Measurements from ENCODE around the gene TNPO3.

Gene TNPO3

GRCh38 chr7:128986609-128987008 is 68.3 kb downstream of the TNPO3 start:
- no peak for TF ChIP-seq ZNF274 (IDR thresholded peaks at IDR 0.05; ENCODE audit: low read depth, low read length)

GRCh38 chr7:128985660-128986059 is 69.3 kb downstream of the TNPO3 start:
- no peak overlapping the region for H3K4me3 ChIP-seq (ENCODE audit: low read length)
- TF ChIP-seq ZNF274 (IDR thresholded peaks at IDR 0.05; ENCODE audit: low read depth, low read length), result no peak

More at GRCh38 chr7:128986609-128987008, 68.3 kb downstream of the TNPO3 start:
- H3K4me3 ChIP-seq (ENCODE audit: low read length), result no peak overlapping the region

DNA sequence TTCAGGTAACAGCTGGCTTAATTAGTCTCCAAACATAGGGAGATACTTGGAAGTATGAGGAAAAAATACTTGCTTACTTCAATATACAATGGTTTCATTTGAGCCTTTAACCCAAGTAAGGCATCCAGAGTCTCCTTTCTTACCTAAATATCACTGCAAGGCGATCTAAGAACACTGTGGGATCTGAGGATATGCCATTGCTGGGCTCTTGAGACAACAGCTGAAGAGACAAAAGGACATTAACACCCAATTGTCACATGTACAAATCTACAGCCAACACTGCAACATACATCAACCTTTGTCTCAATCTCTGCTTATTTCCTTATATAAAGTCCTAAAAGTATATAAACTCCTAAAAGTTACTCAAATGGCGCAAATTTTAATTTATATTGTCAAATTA is 72.8 kb downstream of the TNPO3 start:
- TF ChIP-seq ZNF274 (IDR thresholded peaks at IDR 0.05; ENCODE audit: low read depth, low read length), result no peak
- H3K4me3 ChIP-seq (ENCODE audit: low read length), result no peak overlapping the region

GRCh38 chr7:128974241-128974934 is 80.5 kb downstream of the TNPO3 start:
- TF ChIP-seq ZNF274 (IDR thresholded peaks at IDR 0.05; ENCODE audit: low read depth, low read length), result no peak
- H3K4me3 ChIP-seq (ENCODE audit: low read length), result no peak overlapping the region

DNA sequence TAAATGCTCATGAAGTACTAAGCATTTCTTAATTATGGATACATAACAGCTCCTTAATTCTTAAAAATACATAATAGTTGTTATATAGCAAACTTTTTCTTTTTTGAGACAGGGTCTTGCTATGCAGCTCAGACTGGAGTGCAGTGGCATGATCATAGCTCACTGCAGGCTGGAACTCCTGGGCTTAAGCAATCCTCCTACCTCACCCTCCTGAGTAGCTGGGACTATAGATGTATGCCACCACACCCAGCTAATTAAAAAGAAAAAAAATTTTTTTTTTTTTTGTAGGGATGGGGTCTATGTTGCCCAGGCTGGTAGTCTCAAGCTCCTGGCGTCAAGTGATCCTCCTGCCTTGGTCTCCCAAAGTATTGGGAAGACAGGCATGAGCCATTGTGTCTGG is 86.3 kb downstream of the TNPO3 start:
- no peak overlapping the region for H3K4me3 ChIP-seq (ENCODE audit: low read length)
- TF ChIP-seq ZNF274 (IDR thresholded peaks at IDR 0.05; ENCODE audit: low read depth, low read length), result no peak

DNA sequence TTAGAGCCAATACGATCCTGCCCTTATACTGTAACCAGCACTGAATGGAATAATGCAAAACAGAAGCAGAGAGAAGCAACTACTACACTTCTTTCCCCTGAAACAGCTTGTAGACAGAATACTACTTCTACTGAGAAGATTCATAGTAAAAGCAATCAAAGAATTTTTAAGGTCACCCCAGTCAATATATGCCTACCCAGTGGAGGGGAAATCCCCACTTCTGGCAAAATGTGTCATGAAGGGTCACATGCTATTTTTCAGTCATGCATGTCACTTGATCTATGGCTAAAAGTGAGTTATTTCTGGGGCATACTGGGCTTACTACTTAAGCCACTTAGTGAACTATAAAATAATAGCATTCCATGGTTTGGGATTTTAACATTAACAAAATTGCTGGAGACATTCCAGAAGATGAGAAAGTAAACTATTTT is 91.6 kb downstream of the TNPO3 start:
- no peak for TF ChIP-seq ZNF274 (IDR thresholded peaks at IDR 0.05; ENCODE audit: low read depth, low read length)
- no peak overlapping the region for H3K4me3 ChIP-seq (ENCODE audit: low read length)

DNA sequence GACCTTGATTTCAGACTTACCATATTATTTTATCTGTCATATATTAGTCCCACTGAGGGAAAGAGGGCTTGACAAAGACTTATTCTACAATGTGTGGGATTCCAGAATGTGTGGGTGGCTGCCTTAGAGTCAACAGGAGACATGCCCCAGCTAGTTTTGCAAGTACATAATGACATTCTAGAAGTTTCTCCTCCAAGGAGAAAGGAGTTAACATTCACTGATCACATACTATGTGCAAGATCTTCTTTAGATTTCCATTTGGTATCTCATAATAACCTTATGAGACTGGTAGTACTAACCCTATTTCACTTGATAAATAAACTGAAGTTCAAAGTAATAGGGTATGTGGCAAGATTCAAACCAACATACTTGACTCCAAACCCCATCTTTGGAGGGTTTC is 92.0 kb downstream of the TNPO3 start:
- no peak overlapping the region for H3K4me3 ChIP-seq (ENCODE audit: low read length)
- no peak for TF ChIP-seq ZNF274 (IDR thresholded peaks at IDR 0.05; ENCODE audit: low read depth, low read length)

DNA sequence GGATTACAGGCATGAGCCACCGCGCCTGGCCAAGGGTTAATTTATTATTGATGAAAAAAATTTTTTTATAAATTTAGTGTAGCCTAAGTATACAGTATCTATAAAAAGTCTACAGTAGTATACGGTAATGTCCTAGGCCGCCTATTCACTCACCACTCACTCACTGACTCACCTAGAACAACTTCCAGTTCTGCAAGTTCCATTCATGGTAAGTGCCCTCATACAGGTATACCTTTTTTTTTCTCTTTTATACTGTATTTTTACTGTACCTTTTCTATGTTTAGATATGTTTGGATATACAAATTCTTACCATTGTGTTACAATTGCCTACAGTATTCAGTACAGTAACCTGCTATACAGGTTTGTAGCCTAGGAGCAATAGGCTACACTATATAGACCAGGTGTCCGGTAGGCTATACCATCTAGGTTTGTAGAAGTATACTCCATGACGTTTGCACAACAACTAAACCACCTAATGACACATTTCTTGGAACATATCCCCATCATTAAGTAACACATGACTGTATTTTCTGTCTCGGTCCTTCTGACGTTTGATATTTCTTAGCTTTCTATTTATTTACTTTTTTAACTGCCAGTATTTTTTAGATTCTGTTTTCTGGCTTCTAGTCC is 93.8 kb downstream of the TNPO3 start:
- no peak for TF ChIP-seq ZNF274 (IDR thresholded peaks at IDR 0.05; ENCODE audit: low read depth, low read length)
- H3K4me3 ChIP-seq (ENCODE audit: low read length), result no peak overlapping the region

DNA sequence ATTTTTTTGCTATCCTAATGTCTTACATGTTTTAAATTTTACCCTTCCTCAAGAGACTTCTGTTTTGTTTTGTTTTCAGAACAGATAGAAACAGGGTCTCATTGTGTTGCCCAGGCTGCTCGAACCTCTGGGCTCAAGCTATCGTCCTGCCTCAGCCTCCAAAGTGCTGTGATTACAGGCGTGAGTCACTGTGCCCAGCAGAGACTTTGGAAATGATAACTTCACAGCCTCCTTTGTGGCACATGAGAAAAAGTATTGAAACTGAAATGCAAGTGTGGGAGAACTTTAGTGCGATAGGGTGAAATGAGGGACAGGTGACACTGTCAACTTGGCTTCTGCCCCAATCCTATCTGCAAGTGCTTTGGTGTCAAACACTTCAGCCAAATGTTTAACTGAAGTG is 95.6 kb downstream of the TNPO3 start:
- no peak for TF ChIP-seq ZNF274 (IDR thresholded peaks at IDR 0.05; ENCODE audit: low read depth, low read length)
- no peak overlapping the region for H3K4me3 ChIP-seq (ENCODE audit: low read length)

GRCh38 chr7:128955981-128956380 is 98.9 kb downstream of the TNPO3 start:
- no peak overlapping the region for H3K4me3 ChIP-seq (ENCODE audit: low read length)
- no peak for TF ChIP-seq ZNF274 (IDR thresholded peaks at IDR 0.05; ENCODE audit: low read depth, low read length)

DNA sequence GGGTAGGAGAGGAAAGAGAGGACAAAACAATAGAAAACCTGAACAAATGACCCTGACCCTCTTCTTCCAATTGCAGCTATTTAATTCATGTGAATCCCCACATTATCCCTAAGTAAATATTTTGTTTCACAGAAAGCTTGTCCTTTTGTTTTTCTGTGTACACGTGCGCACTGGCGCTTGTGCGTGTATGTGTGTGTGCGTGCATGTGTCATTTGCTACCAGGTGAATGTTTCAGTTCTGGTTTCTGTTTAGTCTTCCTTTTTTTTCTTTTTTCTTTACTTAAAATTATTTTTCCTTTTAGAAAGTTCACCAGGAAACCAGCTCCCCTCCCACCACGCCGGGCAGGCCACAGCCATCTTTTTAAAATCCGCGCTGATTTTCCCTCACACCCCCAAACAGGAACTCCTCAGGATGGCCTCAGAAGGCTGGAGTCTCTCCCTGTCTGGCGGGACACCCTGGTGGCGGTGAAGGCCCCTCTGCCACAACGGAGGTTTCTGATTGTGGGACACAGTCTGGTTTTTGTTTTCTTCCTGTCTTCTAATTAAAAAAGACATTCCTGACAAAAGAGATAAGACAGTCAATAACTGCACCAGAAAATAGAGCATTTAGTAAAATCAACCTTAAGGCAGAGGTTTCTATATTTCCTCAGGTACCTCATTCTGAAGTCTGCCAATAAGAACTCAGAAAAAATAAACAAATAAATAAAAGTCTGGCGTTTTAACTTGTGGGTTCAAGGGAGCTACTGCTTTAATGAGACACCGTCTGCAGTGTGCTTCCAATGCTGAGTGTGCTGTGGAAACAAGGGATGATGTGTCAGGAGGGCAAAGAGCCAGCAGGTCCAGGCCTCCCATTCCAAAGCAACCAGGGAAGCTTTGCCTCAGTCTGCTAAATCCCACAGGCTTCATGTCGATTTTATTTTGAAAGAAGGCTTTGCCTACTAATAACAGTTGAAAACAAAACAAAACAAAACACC is 99.8 kb downstream of the TNPO3 start:
- H3K4me3 ChIP-seq (ENCODE audit: low read length), result peak overlapping the region; percentile 7; the same call in 1 of the 2 replicates
- TF ChIP-seq ZNF274 (IDR thresholded peaks at IDR 0.05; ENCODE audit: low read depth, low read length), result no peak

DNA sequence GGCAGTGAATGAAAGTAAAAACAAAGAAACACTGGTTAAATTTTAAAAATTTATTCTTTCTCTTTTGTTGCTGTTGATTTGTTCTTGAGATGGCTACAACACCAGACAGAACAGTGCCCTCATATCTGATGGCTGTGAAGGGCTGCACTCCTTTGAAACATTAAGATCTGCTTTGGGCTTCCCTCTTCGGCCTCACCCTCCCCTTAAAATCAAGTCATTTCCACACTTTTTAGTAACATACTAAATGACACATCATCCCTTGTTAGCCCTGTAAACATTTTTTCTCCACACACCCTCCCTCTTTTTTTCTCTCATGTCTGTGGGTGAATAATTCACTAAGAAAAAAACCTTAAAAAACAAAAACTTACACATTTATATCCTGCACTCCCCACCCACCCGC is 100.8 kb downstream of the TNPO3 start:
- no peak overlapping the region for H3K4me3 ChIP-seq (ENCODE audit: low read length)
- no peak for TF ChIP-seq ZNF274 (IDR thresholded peaks at IDR 0.05; ENCODE audit: low read depth, low read length)

- no peak overlapping the region for H3K4me3 ChIP-seq (ENCODE audit: low read length)
- no peak for TF ChIP-seq ZNF274 (IDR thresholded peaks at IDR 0.05; ENCODE audit: low read depth, low read length)
These were observed 103.6 kb downstream of the TNPO3 start for GRCh38 chr7:128951296-128951695.

GRCh38 chr7:128948976-128949760 is 105.7 kb downstream of the TNPO3 start:
- no peak for TF ChIP-seq ZNF274 (IDR thresholded peaks at IDR 0.05; ENCODE audit: low read depth, low read length)
- H3K4me3 ChIP-seq (ENCODE audit: low read length), result no peak overlapping the region
